GM19351 (cell line): ENCODE results near the gene PEMT.

Experiments used
- ATAC-seq: cut with Tn5 transposase; IDR thresholded peaks from one replicate; pipeline ENCODE4 v1.9.1; 2021; ENCODE audit warnings: mild to moderate bottlenecking, moderate library complexity; ENCODE audit not compliant: unreplicated experiment

Gene PEMT

GRCh38 chr17:17605083-17605728 is 13.7 kb upstream of the PEMT start:
- ATAC-seq = no peak

DNA sequence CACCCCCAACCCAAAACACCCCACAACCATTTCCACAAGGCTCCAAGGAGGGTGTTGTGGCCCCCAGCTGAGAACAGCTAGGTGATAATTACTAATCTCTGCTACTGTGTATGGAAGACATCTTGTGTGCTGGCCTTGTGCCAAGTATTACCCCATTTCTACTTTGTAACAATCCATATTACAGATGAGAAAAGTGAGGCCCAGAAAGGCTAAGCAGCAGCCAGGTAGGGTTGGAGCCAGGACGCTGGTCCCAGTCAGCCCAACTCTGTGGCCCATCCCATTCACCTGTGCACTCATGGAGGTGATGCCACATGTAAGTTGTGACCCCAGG is 12.4 kb upstream of the PEMT start:
- no peak for ATAC-seq

DNA sequence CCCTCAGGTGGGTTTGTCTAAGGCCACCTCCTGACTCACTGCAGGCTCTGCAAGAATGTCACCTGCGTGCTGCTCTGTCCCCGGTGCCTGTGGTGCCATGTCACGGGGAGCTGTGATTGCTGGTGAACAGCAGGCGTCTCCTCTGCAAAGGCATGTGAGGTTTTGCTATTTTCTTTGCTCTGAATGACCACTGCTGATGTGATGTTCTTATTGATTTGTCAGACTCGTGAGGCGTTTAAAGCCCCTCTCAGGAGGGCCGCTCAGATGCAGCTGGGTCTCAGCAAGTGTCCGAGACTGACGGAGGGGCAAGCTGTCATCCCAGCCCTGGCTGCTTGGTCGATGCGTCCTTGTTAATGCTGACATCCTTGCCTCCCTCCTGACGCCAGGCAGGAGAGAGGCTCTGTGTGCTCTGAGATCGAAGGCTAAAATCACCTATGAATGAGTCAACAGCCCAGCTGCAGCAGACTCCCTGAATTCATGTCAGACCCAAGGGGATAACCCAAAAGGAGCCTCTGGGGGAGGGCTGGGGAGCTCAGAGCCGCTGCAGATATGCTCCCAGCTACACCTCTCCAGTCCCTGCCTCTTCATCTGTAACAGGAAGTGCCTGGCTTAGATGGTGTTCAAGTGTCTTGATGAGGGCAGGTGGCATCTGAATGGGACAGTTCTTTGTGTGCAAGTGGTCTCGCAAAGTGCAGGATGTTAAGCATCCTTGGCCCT is 11.8 kb upstream of the PEMT start:
- no peak for ATAC-seq

GRCh38 chr17:17599965-17600364 is 8.5 kb upstream of the PEMT start:
- no peak for ATAC-seq

GRCh38 chr17:17598003-17598402 is 6.5 kb upstream of the PEMT start:
- no peak for ATAC-seq

- ATAC-seq = no peak
These were observed 4.2 kb upstream of the PEMT start for GRCh38 chr17:17595755-17596154.

DNA sequence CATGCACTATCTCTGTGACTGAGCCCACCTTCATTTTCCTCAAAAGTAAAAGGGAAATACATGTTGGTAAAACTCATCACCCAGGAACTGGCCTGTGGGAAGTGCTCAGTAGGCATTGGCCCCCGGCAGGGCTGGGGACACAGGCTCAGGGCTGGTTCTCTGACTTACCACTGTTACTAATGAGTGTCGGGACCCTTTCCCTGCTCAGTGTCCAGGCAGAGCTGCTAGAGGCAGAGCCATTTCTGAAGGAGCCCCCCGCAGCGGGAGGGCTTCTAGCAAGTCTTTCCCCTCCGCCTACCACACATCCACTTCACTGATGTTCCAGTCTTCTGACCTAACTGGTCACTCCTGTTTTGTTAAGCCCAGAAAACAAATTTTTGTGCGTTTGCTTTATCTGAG is 1.7 kb upstream of the PEMT start:
- ATAC-seq = no peak

- ATAC-seq = peak; percentile 7
These were observed 589 bp downstream of the PEMT start for GRCh38 chr17:17590883-17591354.

GRCh38 chr17:17590141-17590751 is 1.3 kb downstream of the PEMT start:
- ATAC-seq = no peak

GRCh38 chr17:17587614-17588337 is 3.7 kb downstream of the PEMT start:
- ATAC-seq = no peak

DNA sequence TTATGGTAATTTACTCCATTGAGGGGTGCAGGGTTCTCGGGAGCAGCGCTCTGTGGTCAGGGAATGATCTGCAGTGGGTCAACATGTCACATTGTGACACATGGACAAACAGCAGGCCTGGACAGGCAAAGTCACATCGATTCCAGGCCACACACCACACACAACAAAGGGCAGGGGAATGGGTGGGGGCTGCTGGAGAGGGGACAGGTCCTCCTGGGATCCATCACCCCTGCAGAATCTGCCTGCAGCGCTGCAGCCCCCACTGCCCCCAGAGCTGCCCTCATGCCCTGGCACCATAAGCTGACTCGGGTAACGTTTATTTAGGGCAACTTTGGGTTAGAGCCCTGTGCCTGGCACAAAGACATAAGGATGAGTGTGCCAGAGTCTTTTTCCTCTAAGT is 9.1 kb downstream of the PEMT start:
- no peak for ATAC-seq

- no peak for ATAC-seq
These were observed 10.0 kb downstream of the PEMT start for GRCh38 chr17:17581509-17581908.

- ATAC-seq = no peak
These were observed 10.6 kb downstream of the PEMT start for GRCh38 chr17:17580662-17581470.

- no peak for ATAC-seq
These were observed 11.8 kb downstream of the PEMT start for GRCh38 chr17:17579691-17580090.

GRCh38 chr17:17577373-17577772 is 14.1 kb downstream of the PEMT start:
- ATAC-seq = no peak

- no peak for ATAC-seq
These were observed 14.7 kb downstream of the PEMT start for GRCh38 chr17:17576772-17577234.

- no peak for ATAC-seq
These were observed 15.9 kb downstream of the PEMT start for GRCh38 chr17:17575360-17576251.

- ATAC-seq = no peak
These were observed 17.6 kb downstream of the PEMT start for GRCh38 chr17:17573912-17574311.

DNA sequence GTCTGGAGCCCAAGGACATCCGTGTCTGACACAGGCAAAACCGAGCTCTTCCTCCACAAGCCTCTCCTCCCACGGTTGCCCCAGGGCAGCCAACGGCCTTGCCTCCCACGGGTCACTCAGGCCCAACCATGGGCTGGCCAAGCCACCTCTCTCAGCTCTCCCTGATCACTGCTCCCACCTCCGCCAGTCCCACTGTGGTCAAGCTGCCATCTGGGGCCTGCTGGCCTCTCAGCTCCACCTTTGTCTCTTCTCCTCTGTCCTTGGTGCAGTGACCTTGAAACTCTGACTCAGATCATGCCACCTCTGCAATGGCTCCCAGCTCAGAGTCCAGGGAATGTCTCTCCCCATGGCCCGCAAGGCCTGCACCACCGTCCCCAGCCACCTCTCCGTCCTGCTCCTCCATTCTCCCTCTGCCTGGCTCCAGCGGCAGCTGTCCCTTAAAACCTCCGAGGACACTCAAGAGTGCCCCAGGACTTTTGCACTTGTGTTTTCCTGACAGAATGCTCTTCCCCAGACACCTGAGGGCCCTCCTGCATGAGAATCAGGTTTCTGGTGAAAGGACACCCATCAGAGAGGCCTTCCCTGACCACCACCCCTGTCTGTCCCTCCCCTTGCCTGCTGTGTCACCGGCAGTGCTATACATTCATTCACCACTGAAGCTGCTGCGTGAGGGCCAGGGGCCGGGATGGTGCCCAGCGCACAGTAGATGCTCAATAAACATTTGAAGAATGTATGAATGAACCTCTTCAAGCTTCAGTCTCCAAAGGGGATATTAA is 19.3 kb downstream of the PEMT start:
- ATAC-seq = no peak
